Upper lobe of left lung (tissue), 6 donors: ENCODE data around the gene FLYWCH2. TPM values are rescaled to one million over a fixed set of nuclear protein-coding genes. Genes with fewer than 3 reads are reported as not detected.
A peak's percentile ranks its signal among the peaks of the same experiment; 100 is the strongest.
"Not testable (repeated sequence)": the region's sequence is repeated elsewhere in the genome, so short reads cannot be mapped to it uniquely, and the experiment has no call there.

ENCODE experiments used
- ATAC-seq, 2 donors: fragments of 200-7000 bp; cut with Tn5 transposase; one replicate each; pipeline ENCODE4 v1.9.1; 2022; ENCODE audit warnings: mild to moderate bottlenecking in 2 of 2, moderate library complexity in 2 of 2; ENCODE audit not compliant: low FRiP score in 2 of 2
- DNase-seq, 2 donors: peaks; one replicate each; pipeline ENCODE4 v3.0.0-alpha.2; 2019 to 2020
- H3K27ac ChIP-seq, 4 donors: fragments of 200-600 bp; sonication (generic); one replicate each; pipeline ENCODE4 v1.5.1; 2016 to 2019
- H3K27me3 ChIP-seq, 4 donors: fragments of 200-600 bp; sonication (generic); one replicate each; pipeline ENCODE4 v1.5.1; 2017 to 2019
- H3K36me3 ChIP-seq, 4 donors: fragments of 200-600 bp; sonication (generic); one replicate each; pipeline ENCODE4 v1.5.1; 2016 to 2019
- H3K4me1 ChIP-seq, 4 donors: fragments of 200-600 bp; sonication (generic); one replicate each; pipeline ENCODE4 v1.5.1; 2018 to 2019
- H3K4me3 ChIP-seq, 4 donors: fragments of 200-600 bp; sonication (generic); one replicate each; pipeline ENCODE4 v1.5.1; 2017 to 2019; ENCODE audit warnings: mild to moderate bottlenecking in 2 of 4, moderate library complexity in 1 of 4
- H3K9me3 ChIP-seq, 4 donors: fragments of 200-600 bp; sonication (generic); one replicate each; pipeline ENCODE4 v1.5.1; 2018 to 2019
- CTCF ChIP-seq, 6 experiments: fragments of 450-650 bp in 4 of 6; fragments of 200-600 bp in 2 of 6; sonication (generic) in 2 of 6; IDR thresholded peaks; one replicate each; pipeline ENCODE4 v1.5.1; 2016 to 2019; ENCODE audit warnings: antibody characterized with exemption in 6 of 6
- EP300 ChIP-seq, 4 donors: sonication (generic); formaldehyde crosslinking; IDR thresholded peaks; one replicate each; pipeline ENCODE4 v1.5.1; 2017; ENCODE audit warnings: antibody characterized with exemption in 4 of 4, control low read depth in 2 of 4
- POLR2A ChIP-seq, 4 donors: fragments of 450-650 bp; IDR thresholded peaks; one replicate each; pipeline ENCODE4 v1.5.1; 2016 to 2017; ENCODE audit warnings: antibody characterized with exemption in 4 of 4, mild to moderate bottlenecking in 2 of 4
- POLR2AphosphoS5 ChIP-seq, 2 donors: sonication (generic); formaldehyde crosslinking; IDR thresholded peaks; one replicate each; pipeline ENCODE4 v1.5.1; 2017; ENCODE audit warnings: antibody characterized with exemption in 2 of 2
- WGBS, 2 donors: methylation state at CpG; one replicate each; pipeline ENCODE4 v1.1.5; 2017 to 2018; 5-methylcytosine and 5-hydroxymethylcytosine counted together
- total RNA-seq, 6 donors: library from RNA; depleted of rRNA in 4 of 6; stranded (reverse); fragments of >200 nt in 4 of 6; gene quantifications; one replicate each; pipeline versions ENCODE4 v1.1.0 to v1.2.1, GENCODE V29; 2016 to 2021
- donor health status: DM: no; HTN: no; CAD: no; lungs with moderate emphysema.
- donor health status: DM: no; HTN: yes; CAD: no; lungs with severe emphysema.

The FLYWCH2 gene
- total RNA-seq, 6 donors from 2014 or later: 31.2 to 70.1 (median 39.7) TPM

DNA sequence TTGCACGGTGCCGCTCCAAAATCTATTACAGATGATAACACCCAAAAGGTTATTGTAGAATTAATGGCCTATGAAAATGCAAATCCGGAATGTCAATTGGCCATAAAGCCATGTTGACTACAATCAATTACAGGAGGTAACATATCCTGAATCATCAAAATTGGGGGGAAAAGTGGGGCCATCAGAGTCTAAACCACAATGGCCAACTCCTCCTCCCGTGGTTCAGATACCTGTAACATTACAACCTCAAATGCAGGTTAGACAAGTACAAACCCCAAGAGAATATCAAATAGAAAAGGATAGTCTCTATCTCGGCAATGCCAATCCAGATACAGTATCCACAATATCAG lies 43.6 kb downstream of the FLYWCH2 start:
- 70 to 86% methylated on average over 5 of the region's 5 CpGs for WGBS, 2 donors
- DNase-seq: no peak
- TF ChIP-seq POLR2A (IDR thresholded peaks at IDR 0.05) (no peak), POLR2AphosphoS5 (IDR thresholded peaks at IDR 0.05) (no peak), EP300 (IDR thresholded peaks at IDR 0.05) (no peak), CTCF (IDR thresholded peaks at IDR 0.05) (no peak)
- H3K27ac ChIP-seq: no peak overlapping the region
- peaks cover 0 to 8% (median 3%) of the 10 kb centered on the region in 4 donors for H3K4me1 ChIP-seq
- no peaks in the 10 kb centered on the region for H3K27me3 ChIP-seq
- ATAC-seq: no peak
- H3K36me3 ChIP-seq: peaks cover 8 to 28% (median 16%) of the 10 kb centered on the region in 4 donors
- H3K4me3 ChIP-seq: peak overlapping the region in 1 of 4 donors; percentile 23
- no peaks in the 10 kb centered on the region for H3K9me3 ChIP-seq

DNA sequence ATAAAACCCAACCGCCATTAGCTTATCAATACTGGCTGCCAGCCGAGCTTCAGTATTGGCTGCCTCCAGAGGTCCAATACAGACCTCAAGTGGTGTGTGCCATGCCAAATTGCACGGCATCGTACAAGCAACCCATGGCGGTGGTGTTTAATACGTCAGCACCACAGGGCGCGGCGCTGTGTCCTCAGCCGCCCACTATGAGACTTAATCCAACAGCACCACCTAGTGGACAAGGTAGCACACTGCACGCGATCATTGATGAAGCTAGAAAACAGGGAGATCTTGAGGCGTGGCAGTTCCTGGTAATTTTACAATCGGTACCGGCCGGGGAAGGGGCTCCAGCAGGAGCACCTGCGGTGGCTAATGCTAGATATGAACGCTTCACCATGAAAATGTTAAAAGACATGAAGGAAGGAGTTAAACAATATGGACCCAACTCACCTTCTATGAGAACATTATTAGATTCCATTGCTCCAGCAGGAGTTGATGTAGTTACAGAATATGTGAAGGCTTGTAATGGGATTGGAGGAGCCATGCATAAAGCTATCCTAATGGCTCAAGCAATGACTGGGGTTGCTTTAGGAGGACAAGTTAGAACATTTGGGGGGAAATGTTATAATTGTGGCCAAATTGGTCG lies 44.1 kb downstream of the FLYWCH2 start:
- Histone ChIP-seq H3K27me3 (no peaks in the 10 kb centered on the region), H3K9me3 (no peaks in the 10 kb centered on the region), H3K36me3 (peaks cover 8 to 28% (median 16%) of the 10 kb centered on the region in 4 donors), H3K27ac (no peak overlapping the region), H3K4me3 (peak overlapping the region in 1 of 4 donors; percentile 23), H3K4me1 (peaks cover 0 to 8% (median 3%) of the 10 kb centered on the region in 4 donors)
- DNase-seq (peak; percentile 87 to 92), ATAC-seq (peak; percentile 93 to 97)
- WGBS, 2 donors: 8 to 9% methylated on average over 19 of the region's 19 CpGs
- TF ChIP-seq EP300 (IDR thresholded peaks at IDR 0.05): no peak
- TF ChIP-seq POLR2A (IDR thresholded peaks at IDR 0.05): no peak
- no peak for TF ChIP-seq POLR2AphosphoS5 (IDR thresholded peaks at IDR 0.05)
- TF ChIP-seq CTCF (IDR thresholded peaks at IDR 0.05): peak; percentile 92 to 97 (median 96)

- peaks cover 8 to 30% (median 20%) of the 10 kb centered on the region in 4 donors for H3K36me3 ChIP-seq
- H3K27ac ChIP-seq, H3K4me1 ChIP-seq, H3K9me3 ChIP-seq, DNase-seq, H3K4me3 ChIP-seq, H3K27me3 ChIP-seq, ATAC-seq: not testable (repeated sequence)
- 84 to 100% methylated on average over 4 of the region's 4 CpGs for WGBS, 2 donors
Observed at GRCh38 chr16:2928151-2928550, 45.1 kb downstream of the FLYWCH2 start.

- peaks cover 0 to 8% (median 3%) of the 10 kb centered on the region in 4 donors for H3K4me1 ChIP-seq
- H3K4me3 ChIP-seq: no peak overlapping the region
- DNase-seq: no peak
- H3K9me3 ChIP-seq: no peaks in the 10 kb centered on the region
- H3K36me3 ChIP-seq: peaks cover 8 to 37% (median 26%) of the 10 kb centered on the region in 4 donors
- no peak overlapping the region for H3K27ac ChIP-seq
- H3K27me3 ChIP-seq: no peaks in the 10 kb centered on the region
- TF ChIP-seq CTCF (IDR thresholded peaks at IDR 0.05): no peak
- TF ChIP-seq POLR2AphosphoS5 (IDR thresholded peaks at IDR 0.05): no peak
- TF ChIP-seq EP300 (IDR thresholded peaks at IDR 0.05): no peak
- no peak for TF ChIP-seq POLR2A (IDR thresholded peaks at IDR 0.05)
- 85 to 87% methylated on average over 7 to 11 of the region's 11 CpGs for WGBS, 2 donors
- ATAC-seq: no peak
Observed at GRCh38 chr16:2928796-2929195, 45.8 kb downstream of the FLYWCH2 start.

- DNase-seq: peak in 1 of 2 donors; percentile 69
- no peak for TF ChIP-seq EP300 (IDR thresholded peaks at IDR 0.05)
- no peak for TF ChIP-seq POLR2AphosphoS5 (IDR thresholded peaks at IDR 0.05)
- no peak for TF ChIP-seq POLR2A (IDR thresholded peaks at IDR 0.05)
- no peak for TF ChIP-seq CTCF (IDR thresholded peaks at IDR 0.05)
- H3K36me3 ChIP-seq: peaks cover 8 to 46% (median 35%) of the 10 kb centered on the region in 4 donors
- no peak overlapping the region for H3K27ac ChIP-seq
- H3K27me3 ChIP-seq: no peaks in the 10 kb centered on the region
- WGBS, 2 donors: 91 to 93% methylated on average over 8 to 11 of the region's 14 CpGs
- H3K9me3 ChIP-seq: no peaks in the 10 kb centered on the region
- H3K4me3 ChIP-seq: no peak overlapping the region
- no peak for ATAC-seq
- H3K4me1 ChIP-seq: peaks cover 0 to 8% (median 3%) of the 10 kb centered on the region in 4 donors
Observed at GRCh38 chr16:2929693-2930092, 46.7 kb downstream of the FLYWCH2 start.
